Stimulated activated naive B cell treated with anti-CD40 and anti-IgM and Interleukin-4, amounts not matched to agents 10 μg/mL and 1 μg/mL and 100 μg/mL, for 72 hours (primary cell): Measurements from ENCODE around the gene KMT2C.
"Not testable (repeated sequence)": the region's sequence is repeated elsewhere in the genome, so short reads cannot be mapped to it uniquely, and the experiment has no call there.

ENCODE experiments used
- ATAC-seq, 2 donors: fragments of 150-1000 bp; cut with Tn5 transposase; replicated peaks; 2 replicates each; pipeline ENCODE4 v1.10.0; 2021; ENCODE audit warnings: moderate library complexity in 1 of 2
- DNase-seq: peaks from one replicate; pipeline ENCODE4 v3.0.0; 2021
- H3K27ac Mint-ChIP-seq: one replicate; pipeline ENCODE4 v1.8.0; 2022; ENCODE audit warnings: mild to moderate bottlenecking, mixed read lengths
- H3K27me3 Mint-ChIP-seq, 2 donors: one replicate each; pipeline ENCODE4 v1.8.0; 2022; ENCODE audit warnings: mixed read lengths in 2 of 2
- H3K36me3 Mint-ChIP-seq, 2 donors: one replicate each; pipeline ENCODE4 v1.8.0; 2022; ENCODE audit warnings: mixed read lengths in 2 of 2, mild to moderate bottlenecking in 1 of 2
- H3K4me1 Mint-ChIP-seq, 2 donors: one replicate each; pipeline ENCODE4 v1.8.0; 2022; ENCODE audit warnings: mixed read lengths in 2 of 2, mild to moderate bottlenecking in 1 of 2
- H3K4me3 Mint-ChIP-seq, 2 donors: one replicate each; pipeline ENCODE4 v1.8.0; 2022; ENCODE audit warnings: mild to moderate bottlenecking in 2 of 2, mixed read lengths in 2 of 2, moderate library complexity in 1 of 2
- H3K9me3 Mint-ChIP-seq, 2 donors: one replicate each; pipeline ENCODE4 v1.8.0; 2022; ENCODE audit warnings: mixed read lengths in 2 of 2, mild to moderate bottlenecking in 1 of 2

The KMT2C gene

DNA sequence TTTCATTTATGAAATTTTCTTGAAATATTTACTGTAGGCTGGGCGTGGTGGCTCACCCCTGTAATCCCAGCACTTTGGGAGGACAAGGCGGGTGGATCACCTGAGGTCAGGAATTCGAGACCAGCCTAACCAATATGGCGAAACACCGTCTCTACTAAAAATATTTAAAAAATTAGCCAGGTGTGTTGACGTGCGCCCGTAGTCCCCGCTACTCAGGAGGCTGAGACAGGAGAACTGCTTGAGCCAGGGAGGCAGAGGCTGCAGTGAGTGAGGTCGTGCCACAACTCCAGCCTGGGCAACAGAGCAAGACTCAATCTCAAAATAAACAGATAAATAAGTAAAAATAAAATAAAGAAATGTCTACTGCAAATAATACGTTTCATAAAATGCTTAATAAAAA lies 192.3 kb downstream of the KMT2C start:
- not testable (repeated sequence) for H3K9me3 Mint-ChIP-seq, H3K27me3 Mint-ChIP-seq, ATAC-seq, H3K4me3 Mint-ChIP-seq, DNase-seq, H3K4me1 Mint-ChIP-seq, H3K27ac Mint-ChIP-seq
- H3K36me3 Mint-ChIP-seq: peaks cover 6 to 24% of the 10 kb centered on the region in 2 donors

DNA sequence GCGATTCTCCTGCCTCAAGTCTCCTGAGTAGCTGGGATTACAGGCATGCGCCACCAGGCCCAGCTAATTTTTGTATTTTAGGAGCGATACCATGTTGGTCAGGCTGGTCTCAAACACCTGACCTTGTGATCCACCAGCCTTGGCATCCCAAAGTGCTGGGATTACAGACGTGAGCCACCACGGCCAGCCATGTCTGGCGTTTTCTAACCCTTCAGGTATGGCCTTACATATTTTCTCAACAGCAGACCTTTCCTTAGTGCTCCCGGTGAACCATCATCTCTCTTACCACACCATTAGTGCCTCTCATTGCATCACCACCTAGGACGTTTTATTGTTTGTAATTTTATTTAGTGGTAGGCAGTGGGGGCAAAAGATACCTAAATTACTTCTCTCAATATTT lies 194.5 kb downstream of the KMT2C start:
- peaks cover 6 to 18% of the 10 kb centered on the region in 2 donors for H3K36me3 Mint-ChIP-seq
- not testable (repeated sequence) for H3K9me3 Mint-ChIP-seq, DNase-seq, ATAC-seq, H3K27me3 Mint-ChIP-seq, H3K4me1 Mint-ChIP-seq, H3K4me3 Mint-ChIP-seq, H3K27ac Mint-ChIP-seq

DNA sequence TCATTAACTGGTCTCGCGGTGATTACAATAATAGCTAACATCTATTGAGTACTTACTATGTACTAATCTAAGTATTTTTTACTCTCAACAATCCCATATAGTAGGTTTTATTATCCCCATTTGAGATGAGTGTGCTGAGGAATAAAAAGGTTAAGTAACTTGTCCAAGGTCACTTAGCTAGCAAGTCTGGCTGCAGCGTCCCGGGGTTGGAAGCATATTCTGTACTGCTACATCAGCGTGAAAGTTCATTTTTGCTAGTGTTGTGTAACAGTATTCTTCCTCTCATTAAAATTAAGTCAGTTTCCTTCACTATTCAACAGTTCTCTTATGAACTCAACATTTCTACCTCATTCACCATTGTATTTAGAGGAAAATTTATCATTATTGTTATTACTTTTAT lies 199.5 kb downstream of the KMT2C start:
- H3K27me3 Mint-ChIP-seq, ATAC-seq, H3K27ac Mint-ChIP-seq, H3K4me3 Mint-ChIP-seq, H3K9me3 Mint-ChIP-seq, DNase-seq: not testable (repeated sequence)
- H3K36me3 Mint-ChIP-seq: peaks cover 16 to 38% of the 10 kb centered on the region in 2 donors
- H3K4me1 Mint-ChIP-seq: peaks cover 3 to 11% of the 10 kb centered on the region in 2 donors

GRCh38 chr7:152234421-152234820 lies 201.4 kb downstream of the KMT2C start:
- not testable (repeated sequence) for H3K4me3 Mint-ChIP-seq, ATAC-seq, H3K9me3 Mint-ChIP-seq, H3K27me3 Mint-ChIP-seq, H3K4me1 Mint-ChIP-seq, DNase-seq
- H3K36me3 Mint-ChIP-seq: peaks cover 16 to 30% of the 10 kb centered on the region in 2 donors
- H3K27ac Mint-ChIP-seq: peak overlapping the region; percentile 67

DNA sequence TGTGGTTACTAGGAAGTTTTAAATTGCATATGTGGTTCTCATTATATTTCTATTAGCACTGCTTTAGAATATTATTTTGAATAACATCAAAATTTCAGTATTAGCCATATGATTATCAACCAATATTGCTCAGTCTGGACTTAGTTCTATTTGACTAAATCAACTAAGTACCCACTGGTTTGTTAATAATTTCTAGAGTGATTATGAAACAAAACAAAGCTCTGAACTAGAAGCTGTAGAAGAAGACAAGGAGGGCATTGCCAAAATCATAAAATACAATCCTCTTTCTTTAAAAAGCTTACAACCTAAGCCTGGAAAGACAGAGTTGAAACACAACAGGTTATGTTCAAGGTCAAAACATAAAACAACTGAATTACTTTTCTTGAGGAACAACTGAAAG lies 204.7 kb downstream of the KMT2C start:
- H3K36me3 Mint-ChIP-seq: peaks cover 17 to 37% of the 10 kb centered on the region in 2 donors
- ATAC-seq (no peak), DNase-seq (no peak)
- H3K27me3 Mint-ChIP-seq: no peaks in the 10 kb centered on the region
- H3K9me3 Mint-ChIP-seq: no peaks in the 10 kb centered on the region
- H3K27ac Mint-ChIP-seq: no peak overlapping the region
- peaks cover 0 to 5% of the 10 kb centered on the region in 2 donors for H3K4me1 Mint-ChIP-seq
- no peak overlapping the region for H3K4me3 Mint-ChIP-seq

DNA sequence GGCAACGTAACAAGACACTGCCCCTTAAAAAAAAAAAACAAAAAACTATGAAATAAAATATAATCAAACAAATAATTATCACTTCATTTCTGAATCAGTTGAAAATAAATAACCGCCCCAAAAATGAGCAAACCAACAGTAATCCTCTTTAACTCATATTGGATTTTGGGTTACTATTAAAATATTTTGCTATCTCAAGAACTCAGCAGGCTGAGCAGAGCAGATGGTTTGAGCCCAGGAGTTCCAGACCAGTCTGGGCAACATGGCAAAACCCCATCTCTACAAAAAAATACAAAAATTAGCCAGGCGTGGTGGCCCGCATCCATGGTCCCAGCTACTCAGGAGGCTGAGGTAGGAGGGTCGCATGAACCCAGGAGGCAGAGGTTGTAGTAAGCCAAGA lies 216.2 kb downstream of the KMT2C start:
- not testable (repeated sequence) for DNase-seq, H3K4me1 Mint-ChIP-seq, H3K9me3 Mint-ChIP-seq, H3K4me3 Mint-ChIP-seq, ATAC-seq, H3K27me3 Mint-ChIP-seq, H3K27ac Mint-ChIP-seq
- H3K36me3 Mint-ChIP-seq: peaks cover 11 to 20% of the 10 kb centered on the region in 2 donors

DNA sequence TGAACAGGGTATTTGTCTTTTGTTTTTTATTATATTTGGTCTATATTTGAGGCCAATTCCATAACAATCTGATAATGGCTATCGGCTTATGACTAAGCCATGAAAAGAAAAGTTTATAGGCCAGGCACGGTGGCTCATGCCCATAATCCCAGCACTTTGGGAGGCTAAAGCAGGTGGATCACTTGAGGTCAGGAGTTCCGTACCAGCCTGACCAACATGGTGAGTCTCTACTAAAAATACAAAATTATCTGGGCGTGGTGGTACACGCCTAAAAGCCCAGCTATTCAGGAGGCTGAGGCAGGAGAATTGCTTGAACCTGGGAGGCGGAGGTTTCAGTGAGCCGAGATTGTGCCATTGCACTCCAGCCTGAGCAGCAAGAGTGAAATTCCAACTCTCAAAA lies 227.0 kb downstream of the KMT2C start:
- H3K4me1 Mint-ChIP-seq, H3K4me3 Mint-ChIP-seq, ATAC-seq, H3K9me3 Mint-ChIP-seq, DNase-seq, H3K27ac Mint-ChIP-seq, H3K27me3 Mint-ChIP-seq: not testable (repeated sequence)
- H3K36me3 Mint-ChIP-seq: peaks cover 22 to 45% of the 10 kb centered on the region in 2 donors

DNA sequence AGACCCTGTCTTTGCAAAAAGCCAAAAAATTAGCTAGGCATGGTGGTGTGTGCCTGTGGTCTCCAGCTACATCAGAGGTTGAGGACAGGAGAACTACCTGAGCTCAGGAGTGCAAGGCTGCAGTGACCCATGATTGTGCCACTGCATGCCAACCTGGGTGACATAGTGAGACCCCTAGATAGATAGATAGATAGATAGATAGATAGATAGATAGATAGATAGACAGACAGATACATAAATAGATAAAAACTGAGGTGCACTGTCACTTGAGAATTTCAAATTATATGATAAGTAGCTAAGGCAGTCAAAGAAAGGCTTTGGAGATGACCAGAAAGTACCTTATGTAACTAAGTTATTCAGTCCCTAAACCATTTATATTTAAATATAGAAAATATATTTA lies 231.4 kb downstream of the KMT2C start:
- not testable (repeated sequence) for H3K27ac Mint-ChIP-seq

DNA sequence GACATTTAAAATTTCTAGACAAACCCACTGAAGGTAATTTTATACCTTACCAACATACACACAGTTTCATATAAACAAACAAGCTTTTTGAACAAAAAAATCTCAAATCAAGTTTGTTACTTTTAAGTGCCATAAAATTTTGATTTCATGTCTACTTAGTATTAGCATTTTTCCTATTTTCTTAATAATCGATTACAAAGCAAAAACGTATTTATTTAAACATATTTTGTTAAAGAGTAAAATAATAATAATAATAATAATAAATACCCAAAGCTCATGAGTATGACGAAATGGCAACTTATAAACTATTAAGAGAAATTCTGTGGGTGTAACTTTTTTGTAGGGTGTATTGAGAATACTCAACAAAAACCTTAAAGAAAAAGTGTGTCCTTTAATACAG lies 232.7 kb downstream of the KMT2C start:
- Mint-ChIP-seq H3K27ac (no peak overlapping the region), H3K9me3 (no peaks in the 10 kb centered on the region), H3K36me3 (peaks cover 16 to 40% of the 10 kb centered on the region in 2 donors)

More for the DNA sequence above, 231.4 kb downstream of the KMT2C start:
- H3K36me3 Mint-ChIP-seq: peaks cover 8 to 35% of the 10 kb centered on the region in 2 donors
- DNase-seq, H3K9me3 Mint-ChIP-seq, H3K4me1 Mint-ChIP-seq, H3K4me3 Mint-ChIP-seq, ATAC-seq, H3K27me3 Mint-ChIP-seq: not testable (repeated sequence)

GRCh38 chr7:152202056-152202455 lies 233.7 kb downstream of the KMT2C start:
- Mint-ChIP-seq H3K9me3 (no peaks in the 10 kb centered on the region), H3K27me3 (no peaks in the 10 kb centered on the region), H3K4me1 (no peaks in the 10 kb centered on the region), H3K4me3 (no peak overlapping the region), H3K36me3 (peaks cover 20 to 40% of the 10 kb centered on the region in 2 donors), H3K27ac (no peak overlapping the region)
- no peak for ATAC-seq
- no peak for DNase-seq

More for the DNA sequence above, 232.7 kb downstream of the KMT2C start:
- no peaks in the 10 kb centered on the region for H3K4me1 Mint-ChIP-seq
- H3K4me3 Mint-ChIP-seq: no peak overlapping the region
- DNase-seq (no peak), ATAC-seq (no peak)
- no peaks in the 10 kb centered on the region for H3K27me3 Mint-ChIP-seq

DNA sequence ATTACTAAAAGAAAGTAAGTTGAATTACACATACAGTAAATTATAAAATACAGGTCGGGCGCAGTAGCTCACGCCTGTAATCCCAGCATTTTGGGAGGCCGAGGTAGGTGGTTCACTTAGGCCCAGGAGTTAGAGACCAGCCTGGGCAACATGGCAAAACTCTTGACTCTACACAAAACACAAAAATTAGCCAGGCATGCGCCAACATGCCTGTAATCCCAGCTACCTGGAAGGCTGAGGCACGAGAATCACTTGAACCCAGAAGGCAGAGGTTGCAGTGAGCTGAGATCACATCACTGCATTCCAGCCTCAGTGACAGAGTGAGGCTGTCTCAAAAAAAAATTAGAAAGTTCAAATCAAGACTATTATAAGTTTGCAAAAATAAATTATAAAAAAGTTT lies 235.4 kb downstream of the KMT2C start:
- no peak for ATAC-seq
- Mint-ChIP-seq H3K27me3 (no peaks in the 10 kb centered on the region), H3K4me1 (peaks cover 0 to 3% of the 10 kb centered on the region in 2 donors), H3K27ac (no peak overlapping the region), H3K4me3 (no peak overlapping the region), H3K9me3 (no peaks in the 10 kb centered on the region), H3K36me3 (peaks cover 29 to 46% of the 10 kb centered on the region in 2 donors)
- DNase-seq: no peak

GRCh38 chr7:152196391-152196790 lies 239.4 kb downstream of the KMT2C start:
- Mint-ChIP-seq H3K4me1 (peaks cover 0 to 5% of the 10 kb centered on the region in 2 donors), H3K36me3 (peaks cover 41 to 47% of the 10 kb centered on the region in 2 donors), H3K27me3 (no peaks in the 10 kb centered on the region), H3K9me3 (no peaks in the 10 kb centered on the region), H3K27ac (no peak overlapping the region), H3K4me3 (no peak overlapping the region)
- DNase-seq (no peak), ATAC-seq (no peak)

GRCh38 chr7:152193880-152194279 lies 241.9 kb downstream of the KMT2C start:
- H3K27me3 Mint-ChIP-seq: no peaks in the 10 kb centered on the region
- no peak for ATAC-seq
- no peak overlapping the region for H3K4me3 Mint-ChIP-seq
- peaks cover 1 to 5% of the 10 kb centered on the region in 2 donors for H3K4me1 Mint-ChIP-seq
- H3K27ac Mint-ChIP-seq: no peak overlapping the region
- H3K36me3 Mint-ChIP-seq: peaks cover 50 to 55% of the 10 kb centered on the region in 2 donors
- no peak for DNase-seq
- H3K9me3 Mint-ChIP-seq: no peaks in the 10 kb centered on the region

DNA sequence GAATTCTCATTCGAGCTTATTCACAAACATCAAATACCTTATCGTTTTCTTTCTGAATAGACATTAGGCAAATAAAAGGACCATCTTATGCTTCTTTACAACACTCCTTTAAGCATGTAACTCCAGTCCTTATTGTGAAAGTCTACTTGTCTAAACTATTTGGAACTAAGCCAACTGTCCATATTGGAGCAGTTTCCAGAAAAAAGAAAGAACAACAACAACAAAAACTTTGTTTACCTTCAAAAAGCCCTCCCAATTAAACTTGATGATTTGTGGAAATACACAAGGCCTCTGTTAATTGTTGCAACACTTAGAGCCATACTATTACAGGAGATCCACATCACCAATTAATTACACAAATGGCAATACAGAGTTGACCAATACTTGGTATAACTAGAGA lies 246.7 kb downstream of the KMT2C start:
- no peaks in the 10 kb centered on the region for H3K27me3 Mint-ChIP-seq
- H3K36me3 Mint-ChIP-seq: peaks cover 29 to 46% of the 10 kb centered on the region in 2 donors
- H3K4me1 Mint-ChIP-seq: peaks cover 0 to 1% of the 10 kb centered on the region in 2 donors
- H3K27ac Mint-ChIP-seq: no peak overlapping the region
- DNase-seq (no peak), ATAC-seq (no peak)
- no peak overlapping the region for H3K4me3 Mint-ChIP-seq
- no peaks in the 10 kb centered on the region for H3K9me3 Mint-ChIP-seq

DNA sequence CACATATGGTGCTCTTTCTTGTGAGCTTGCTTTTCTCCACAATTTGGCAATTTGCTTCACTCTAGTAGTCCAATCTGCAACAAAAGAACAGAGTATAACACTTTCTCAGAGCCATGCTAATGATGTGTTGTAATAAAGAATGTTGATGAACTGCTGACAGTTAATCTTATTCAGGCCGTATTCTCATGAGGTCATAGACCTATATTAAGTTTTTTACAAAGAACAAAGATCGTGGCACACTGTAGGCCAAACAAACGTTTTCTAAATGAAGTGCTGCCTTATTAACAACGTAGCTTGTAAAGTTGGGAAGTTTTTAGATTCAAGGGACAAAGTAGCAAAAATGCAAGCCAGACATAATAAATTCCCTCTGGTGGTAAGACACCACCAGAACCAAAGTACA lies 250.2 kb downstream of the KMT2C start:
- Mint-ChIP-seq H3K9me3 (no peaks in the 10 kb centered on the region), H3K36me3 (peaks cover 22 to 37% of the 10 kb centered on the region in 2 donors), H3K27me3 (no peaks in the 10 kb centered on the region), H3K4me3 (no peak overlapping the region), H3K27ac (no peak overlapping the region), H3K4me1 (peaks cover 0 to 1% of the 10 kb centered on the region in 2 donors)
- ATAC-seq (no peak), DNase-seq (no peak)

DNA sequence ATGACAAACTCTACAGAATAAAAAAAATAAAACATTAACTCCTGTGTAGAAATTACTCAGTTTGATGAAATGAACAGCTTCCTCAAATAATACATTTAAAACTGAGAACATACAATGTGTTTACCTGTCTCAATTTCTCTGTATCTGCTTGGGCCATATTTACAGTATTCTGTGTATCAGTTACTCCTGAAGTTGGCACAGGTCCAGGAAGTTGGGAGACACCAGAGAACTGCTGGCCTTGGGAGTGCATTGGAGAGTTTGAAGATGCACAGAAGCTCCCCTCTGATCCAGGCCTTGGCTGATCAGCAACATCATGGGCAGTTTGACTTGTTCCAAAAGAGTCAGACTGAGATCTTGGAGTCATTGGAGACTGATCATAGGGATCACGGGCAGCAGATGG lies 255.2 kb downstream of the KMT2C start:
- no peak overlapping the region for H3K27ac Mint-ChIP-seq
- H3K36me3 Mint-ChIP-seq: peaks cover 37 to 60% of the 10 kb centered on the region in 2 donors
- peaks cover 14 to 15% of the 10 kb centered on the region in 2 donors for H3K4me1 Mint-ChIP-seq
- no peaks in the 10 kb centered on the region for H3K9me3 Mint-ChIP-seq
- H3K4me3 Mint-ChIP-seq: no peak overlapping the region
- no peaks in the 10 kb centered on the region for H3K27me3 Mint-ChIP-seq
- ATAC-seq (no peak), DNase-seq (no peak)
